OCI-LY3 (cell line): ENCODE measurements around the gene GPX5.

Source experiments
- H2AFZ ChIP-seq: fragments of 200-600, 300-600 bp; shearing (Covaris generic); 2 replicates; pipeline ENCODE4 v1.6.0; 2014; ENCODE audit warnings: antibody characterized with exemption, low read depth, low read length
- H3K27ac ChIP-seq: fragments of 200-600, 300-600 bp; sonication (generic); 2 replicates; pipeline ENCODE4 v1.5.1; 2014; ENCODE audit warnings: mild to moderate bottlenecking, low read length, moderate library complexity, mixed read lengths
- H3K27me3 ChIP-seq: fragments of 200-600, 300-600 bp; sonication (generic); 2 replicates; pipeline ENCODE4 v1.6.1; 2014; ENCODE audit warnings: low read depth, low read length, mixed read lengths
- H3K36me3 ChIP-seq: fragments of 200-600, 300-600 bp; sonication (generic); replicated peaks from 2 replicates; pipeline ENCODE3; 2014; ENCODE audit warnings: low read depth, low read length, mixed read lengths
- H3K4me1 ChIP-seq: fragments of 300-600, 200-600 bp; sonication (generic); 2 replicates; pipeline ENCODE4 v1.6.1; 2014; ENCODE audit warnings: low read length, mixed read lengths
- H3K4me2 ChIP-seq: fragments of 200-600, 300-600 bp; sonication (generic); 2 replicates; pipeline ENCODE4 v1.6.1; 2014; ENCODE audit warnings: low read length, mixed read lengths
- H3K4me3 ChIP-seq: fragments of 300-600, 200-600 bp; sonication (generic); 2 replicates; pipeline ENCODE4 v1.5.1; 2014; ENCODE audit warnings: antibody characterized with exemption, mild to moderate bottlenecking, low read length, moderate library complexity
- H3K79me2 ChIP-seq: fragments of 300-600, 200-600 bp; shearing (Covaris generic); 2 replicates; pipeline ENCODE4 v1.6.1; 2014; ENCODE audit warnings: mild to moderate bottlenecking, low read length, mixed read lengths
- H3K9ac ChIP-seq: fragments of 300-600, 200-600 bp; shearing (Covaris generic); 2 replicates; pipeline ENCODE4 v1.6.0; 2014; ENCODE audit warnings: mild to moderate bottlenecking, low read length, moderate library complexity
- H3K9me3 ChIP-seq: fragments of 200-600, 300-600 bp; shearing (Covaris generic); 2 replicates; pipeline ENCODE4 v1.6.1; 2014; ENCODE audit warnings: low read length, mixed read lengths; ENCODE audit not compliant: insufficient read depth
- H4K20me1 ChIP-seq: fragments of 200-600, 300-600 bp; sonication (generic); 2 replicates; pipeline ENCODE4 v1.6.1; 2016; ENCODE audit warnings: low read length, mixed read lengths; ENCODE audit not compliant: insufficient read depth
- EZH2phosphoT487 ChIP-seq: fragments of 200-600 bp; shearing (Covaris generic); IDR thresholded peaks from 2 replicates; pipeline ENCODE4 v1.6.1; 2018; ENCODE audit warnings: antibody characterized with exemption, mixed run types, low read depth
- TF ChIP-seq, protein P1 (sequence below): fragments of 200-600, 300-600 bp; sonication (generic); IDR thresholded peaks from 2 replicates; pipeline ENCODE4 v1.5.1; 2014; ENCODE audit warnings: antibody characterized with exemption, low read length, low read depth

The GPX5 gene

DNA sequence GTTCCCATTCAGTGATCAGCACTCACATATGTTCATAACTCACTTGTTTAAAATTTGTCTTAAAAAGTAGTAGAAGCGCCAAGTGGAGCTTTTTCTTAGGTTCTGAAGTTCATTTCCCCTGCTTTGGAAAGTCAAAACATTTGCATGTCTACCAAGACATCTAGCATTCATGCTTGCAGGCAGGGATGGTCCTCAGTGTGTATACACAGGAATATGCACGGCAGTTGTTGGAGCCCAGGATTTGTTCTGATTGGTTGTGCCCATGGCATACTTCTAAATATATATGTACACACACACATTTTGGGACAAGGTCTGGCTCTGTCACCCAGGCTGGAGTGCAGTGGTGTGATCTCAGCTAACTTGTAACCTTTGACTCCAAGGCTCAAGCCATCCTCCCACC is 7.7 kb upstream of the GPX5 start:
- Histone ChIP-seq H4K20me1 (no peaks in the 10 kb centered on the region), H3K4me2 (no peak overlapping the region), H3K9me3 (no peaks in the 10 kb centered on the region), H3K27me3 (peaks cover 10% of the 10 kb centered on the region; the same call in 1 of the 2 replicates), H3K79me2 (no peaks in the 10 kb centered on the region), H3K4me3 (no peak overlapping the region), H3K36me3 (no peaks in the 10 kb centered on the region), H3K27ac (no peak overlapping the region), H2AFZ (no peak overlapping the region), H3K4me1 (no peaks in the 10 kb centered on the region), H3K9ac (no peak overlapping the region)
- TF ChIP-seq, protein P1, sequence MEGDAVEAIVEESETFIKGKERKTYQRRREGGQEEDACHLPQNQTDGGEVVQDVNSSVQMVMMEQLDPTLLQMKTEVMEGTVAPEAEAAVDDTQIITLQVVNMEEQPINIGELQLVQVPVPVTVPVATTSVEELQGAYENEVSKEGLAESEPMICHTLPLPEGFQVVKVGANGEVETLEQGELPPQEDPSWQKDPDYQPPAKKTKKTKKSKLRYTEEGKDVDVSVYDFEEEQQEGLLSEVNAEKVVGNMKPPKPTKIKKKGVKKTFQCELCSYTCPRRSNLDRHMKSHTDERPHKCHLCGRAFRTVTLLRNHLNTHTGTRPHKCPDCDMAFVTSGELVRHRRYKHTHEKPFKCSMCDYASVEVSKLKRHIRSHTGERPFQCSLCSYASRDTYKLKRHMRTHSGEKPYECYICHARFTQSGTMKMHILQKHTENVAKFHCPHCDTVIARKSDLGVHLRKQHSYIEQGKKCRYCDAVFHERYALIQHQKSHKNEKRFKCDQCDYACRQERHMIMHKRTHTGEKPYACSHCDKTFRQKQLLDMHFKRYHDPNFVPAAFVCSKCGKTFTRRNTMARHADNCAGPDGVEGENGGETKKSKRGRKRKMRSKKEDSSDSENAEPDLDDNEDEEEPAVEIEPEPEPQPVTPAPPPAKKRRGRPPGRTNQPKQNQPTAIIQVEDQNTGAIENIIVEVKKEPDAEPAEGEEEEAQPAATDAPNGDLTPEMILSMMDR = no peak
- no peak for TF ChIP-seq EZH2phosphoT487

DNA sequence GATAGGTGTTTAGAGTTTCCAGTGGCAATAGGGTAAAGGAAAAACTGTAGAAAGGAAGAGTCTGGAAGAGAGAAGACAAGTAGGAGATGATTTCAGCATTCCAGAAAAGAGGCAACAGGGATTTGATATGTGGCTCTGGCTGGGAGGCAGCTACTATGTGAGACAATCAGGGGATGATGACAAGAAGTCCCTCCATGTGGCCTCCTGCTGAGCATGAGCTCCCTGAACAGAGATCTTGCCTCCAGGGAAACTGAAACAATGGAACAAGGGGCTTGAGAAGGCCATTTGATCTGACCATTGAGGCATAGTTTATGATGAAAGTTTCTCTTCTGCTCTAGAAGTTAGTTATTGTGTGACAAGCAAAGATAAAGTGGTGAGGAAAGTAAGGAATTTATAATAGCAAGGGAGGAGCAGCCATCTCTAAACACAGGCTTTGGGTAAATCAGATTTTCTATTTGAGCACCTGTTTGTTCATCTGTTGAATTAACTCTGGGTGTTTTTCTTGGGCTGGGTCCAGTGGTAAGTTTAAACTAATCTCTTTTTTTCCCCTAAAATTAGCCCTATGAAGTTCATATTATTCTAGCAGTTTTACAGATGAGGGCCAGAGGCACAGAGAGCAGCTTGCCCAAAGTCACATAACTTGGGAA is 3.0 kb upstream of the GPX5 start:
- no peak overlapping the region for H3K4me2 ChIP-seq
- no peak overlapping the region for H2AFZ ChIP-seq
- no peak for TF ChIP-seq EZH2phosphoT487
- TF ChIP-seq, protein P1 = no peak
- H3K4me1 ChIP-seq = no peaks in the 10 kb centered on the region
- H3K36me3 ChIP-seq = no peaks in the 10 kb centered on the region
- H3K27me3 ChIP-seq = peaks cover 6% of the 10 kb centered on the region; the same call in 1 of the 2 replicates
- H3K4me3 ChIP-seq = no peak overlapping the region
- H4K20me1 ChIP-seq = no peaks in the 10 kb centered on the region
- H3K9ac ChIP-seq = no peak overlapping the region
- H3K27ac ChIP-seq = no peak overlapping the region
- no peaks in the 10 kb centered on the region for H3K79me2 ChIP-seq
- H3K9me3 ChIP-seq = no peaks in the 10 kb centered on the region

DNA sequence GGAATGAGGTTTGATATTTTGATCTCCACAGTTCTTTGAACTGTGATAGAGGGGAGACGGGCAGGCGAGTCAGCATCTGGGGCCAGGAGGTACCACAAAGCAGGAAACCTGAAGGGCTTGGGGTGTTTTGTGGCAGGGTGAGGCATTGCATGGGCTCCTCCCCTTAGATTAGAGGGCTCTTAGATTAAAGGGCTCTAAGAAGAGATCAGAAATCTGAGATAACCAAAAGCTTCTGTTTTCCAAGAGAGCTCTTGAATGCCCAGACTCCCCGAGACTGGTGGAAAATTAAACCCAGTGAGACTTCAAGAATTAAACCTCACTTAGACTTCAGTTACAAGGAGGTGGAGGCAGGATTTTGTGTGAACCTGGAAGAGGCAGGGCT is 2.4 kb upstream of the GPX5 start:
- TF ChIP-seq, protein P1 = no peak
- no peak for TF ChIP-seq EZH2phosphoT487
- H3K9me3 ChIP-seq = no peaks in the 10 kb centered on the region
- no peaks in the 10 kb centered on the region for H3K79me2 ChIP-seq
- H4K20me1 ChIP-seq = no peaks in the 10 kb centered on the region
- H3K4me1 ChIP-seq = no peaks in the 10 kb centered on the region
- no peak overlapping the region for H2AFZ ChIP-seq
- no peak overlapping the region for H3K27ac ChIP-seq
- no peak overlapping the region for H3K4me3 ChIP-seq
- 0 out of 2 replicates have a peak, but pooled peaks cover 3% of the 10 kb centered on the region for H3K27me3 ChIP-seq
- no peaks in the 10 kb centered on the region for H3K36me3 ChIP-seq
- H3K9ac ChIP-seq = no peak overlapping the region
- no peak overlapping the region for H3K4me2 ChIP-seq

DNA sequence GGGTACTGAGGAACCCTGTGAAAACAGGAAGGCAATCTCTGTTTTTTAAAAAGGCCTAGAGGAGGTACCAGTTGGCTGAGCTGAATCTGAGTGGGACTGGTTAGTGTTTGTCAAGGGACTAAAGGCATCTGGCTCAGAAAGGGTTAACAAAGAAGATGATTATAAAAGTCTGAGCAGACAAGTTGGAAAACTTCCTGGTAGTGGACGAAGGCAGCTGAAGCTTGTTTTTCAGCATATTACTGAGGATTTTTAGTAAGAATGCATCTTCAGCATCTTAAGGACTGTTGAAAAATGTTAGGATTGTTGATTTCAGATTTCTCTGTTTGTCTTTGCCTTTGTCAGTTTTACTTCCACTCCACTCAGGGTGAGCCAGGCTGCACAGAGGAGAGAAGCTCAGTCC is 5.1 kb downstream of the GPX5 start:
- Histone ChIP-seq H4K20me1 (no peaks in the 10 kb centered on the region), H3K27me3 (0 out of 2 replicates have a peak, but pooled peaks cover 3% of the 10 kb centered on the region), H3K9ac (no peak overlapping the region), H3K4me2 (no peak overlapping the region), H3K79me2 (no peaks in the 10 kb centered on the region), H3K4me1 (no peaks in the 10 kb centered on the region), H3K36me3 (no peaks in the 10 kb centered on the region), H3K9me3 (no peaks in the 10 kb centered on the region), H2AFZ (no peak overlapping the region), H3K4me3 (no peak overlapping the region), H3K27ac (no peak overlapping the region)
- TF ChIP-seq, protein P1 = no peak
- no peak for TF ChIP-seq EZH2phosphoT487
